Measurements from ENCODE around the gene RNF40. TPM values are rescaled to one million over a fixed set of nuclear protein-coding genes. Genes with fewer than 3 reads are reported as not detected.

The RNF40 gene
- 10 to 100 TPM; 63.2 to 68.1 TPM for total RNA-seq

DNA sequence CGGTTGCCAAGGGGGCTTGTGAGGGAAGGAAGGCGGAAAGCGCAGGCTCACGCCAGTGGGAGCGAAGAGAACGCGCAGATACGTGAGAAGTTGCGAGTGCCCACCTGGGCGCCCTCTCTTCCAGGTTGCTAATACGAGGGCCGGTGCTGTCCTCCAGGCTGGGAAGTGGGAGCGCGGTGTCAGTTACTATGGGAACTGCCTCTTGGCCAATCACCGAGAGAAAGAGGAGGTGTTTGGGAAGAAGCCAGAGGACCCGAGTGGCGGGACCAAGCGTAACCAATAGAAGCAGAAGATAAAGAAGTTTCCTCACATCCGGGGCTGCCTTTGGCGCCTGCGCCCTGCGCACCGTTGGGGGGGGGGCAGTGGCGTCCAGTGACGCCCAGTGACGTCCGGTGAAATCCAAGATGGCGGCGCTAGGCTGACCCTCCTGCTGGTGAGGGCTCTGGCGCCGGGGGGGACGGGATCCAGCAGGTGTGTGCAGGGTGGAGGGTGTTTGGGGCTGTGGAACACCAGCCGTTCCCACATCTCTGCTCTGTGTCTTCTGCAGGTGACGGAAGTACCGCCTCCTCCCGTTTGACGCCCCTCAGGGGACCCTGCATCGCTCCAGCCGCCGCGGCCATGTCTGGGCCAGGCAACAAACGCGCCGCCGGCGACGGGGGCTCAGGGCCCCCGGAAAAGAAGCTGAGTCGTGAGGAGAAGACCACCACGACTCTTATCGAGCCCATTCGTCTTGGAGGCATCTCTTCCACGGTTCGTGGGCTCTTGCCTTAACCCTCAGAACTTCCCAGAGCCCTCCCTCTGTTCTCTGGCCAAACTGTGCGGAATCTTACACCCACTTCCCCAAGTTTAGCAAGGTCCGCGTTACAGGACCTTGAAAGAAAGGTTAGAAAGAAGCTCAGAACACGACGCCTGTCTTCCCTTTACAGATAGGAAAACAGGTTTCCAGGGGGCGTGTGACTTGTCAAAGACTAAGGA lies at the start of gene RNF40, which contains the start of gene CFAP119:
RNF40 (plus strand) TSS at position 395 of the 975 bp plus-strand sequence; CDS start at position 619, 224 bp downstream.
CFAP119 (minus strand) TSS at position 135 of the 975 bp plus-strand sequence. CDS start 314 bp downstream, outside the sequence.
- CTCF ChIA-PET, result interaction anchor here (1.6 to 2.8 kb wide), 3 partner anchors 52 to 82 kb away, joined by 5 to 10 read pairs (median 7); no protein-coding TSS in a partner anchor
- H3K9me3 Mint-ChIP-seq, result no peaks in the 10 kb centered on the region
- H3K27ac Mint-ChIP-seq, result peak within 1 kb of the TSS; percentile 82
- intact Hi-C loops (cut with micrococcal nuclease), result loop anchor here (10.0 kb wide), 1 partner anchor 47 kb away; no protein-coding TSS in a partner anchor
- TF ChIP-seq, protein P1, sequence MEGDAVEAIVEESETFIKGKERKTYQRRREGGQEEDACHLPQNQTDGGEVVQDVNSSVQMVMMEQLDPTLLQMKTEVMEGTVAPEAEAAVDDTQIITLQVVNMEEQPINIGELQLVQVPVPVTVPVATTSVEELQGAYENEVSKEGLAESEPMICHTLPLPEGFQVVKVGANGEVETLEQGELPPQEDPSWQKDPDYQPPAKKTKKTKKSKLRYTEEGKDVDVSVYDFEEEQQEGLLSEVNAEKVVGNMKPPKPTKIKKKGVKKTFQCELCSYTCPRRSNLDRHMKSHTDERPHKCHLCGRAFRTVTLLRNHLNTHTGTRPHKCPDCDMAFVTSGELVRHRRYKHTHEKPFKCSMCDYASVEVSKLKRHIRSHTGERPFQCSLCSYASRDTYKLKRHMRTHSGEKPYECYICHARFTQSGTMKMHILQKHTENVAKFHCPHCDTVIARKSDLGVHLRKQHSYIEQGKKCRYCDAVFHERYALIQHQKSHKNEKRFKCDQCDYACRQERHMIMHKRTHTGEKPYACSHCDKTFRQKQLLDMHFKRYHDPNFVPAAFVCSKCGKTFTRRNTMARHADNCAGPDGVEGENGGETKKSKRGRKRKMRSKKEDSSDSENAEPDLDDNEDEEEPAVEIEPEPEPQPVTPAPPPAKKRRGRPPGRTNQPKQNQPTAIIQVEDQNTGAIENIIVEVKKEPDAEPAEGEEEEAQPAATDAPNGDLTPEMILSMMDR (IDR thresholded peaks at IDR 0.05), result no peak
- ATAC-seq (peak; percentile 97), DNase-seq (peak; percentile 97)
- POLR2A ChIA-PET, result interaction anchor here (0.6 to 4.5 kb wide), 4 partner anchors 9 to 180 kb away, joined by 3 to 23 read pairs (median 4); no protein-coding TSS in a partner anchor
- peaks cover 31% of the 10 kb centered on the region for H3K36me3 Mint-ChIP-seq (ENCODE audit: low read depth)
- peaks cover 24% of the 10 kb centered on the region for H3K4me1 Mint-ChIP-seq (ENCODE audit: low read depth)
- H3K27me3 Mint-ChIP-seq, result no peaks in the 10 kb centered on the region
- peak within 1 kb of the TSS; percentile 93 for H3K4me3 Mint-ChIP-seq

- ATAC-seq (peak; percentile 98), DNase-seq (peak; percentile 68)
- ChIA-PET CTCF (interaction anchor here (0.7 to 2.5 kb wide), 4 partner anchors 9 to 100 kb away, joined by 3 to 6 read pairs (median 3); no protein-coding TSS in a partner anchor), POLR2A (interaction anchor here (1.0 to 1.8 kb wide), 5 partner anchors 13 to 89 kb away, joined by 3 to 5 read pairs (median 4); partner anchors contain the start of genes PHKG2 and ZNF629)
- peak overlapping the region; percentile 89 for H3K27ac Mint-ChIP-seq
- no peaks in the 10 kb centered on the region for H3K9me3 Mint-ChIP-seq
- peaks cover 65% of the 10 kb centered on the region for H3K36me3 Mint-ChIP-seq (ENCODE audit: low read depth)
- TF ChIP-seq, protein P1 (IDR thresholded peaks at IDR 0.05), result no peak
- H3K4me3 Mint-ChIP-seq, result no peak overlapping the region
- no peaks in the 10 kb centered on the region for H3K27me3 Mint-ChIP-seq
- peaks cover 29% of the 10 kb centered on the region for H3K4me1 Mint-ChIP-seq (ENCODE audit: low read depth)
- intact Hi-C loops (cut with micrococcal nuclease), result loop anchor here (10.0 kb wide), 1 partner anchor 49 kb away; the partner anchor contains the start of genes CFAP119 and RNF40
Observed at GRCh38 chr16:30715750-30716445, 46.2 kb upstream of the RNF40 start.

GRCh38 chr16:30720086-30720485 lies 42.0 kb upstream of the RNF40 start:
- H3K4me1 Mint-ChIP-seq (ENCODE audit: low read depth), result peaks cover 16% of the 10 kb centered on the region
- no peaks in the 10 kb centered on the region for H3K9me3 Mint-ChIP-seq
- intact Hi-C loops (cut with micrococcal nuclease), result no loop called here
- no peak overlapping the region for H3K27ac Mint-ChIP-seq
- ATAC-seq (no peak), DNase-seq (no peak)
- POLR2A ChIA-PET, result interaction anchor here (5.0 kb wide), 1 partner anchor 11 kb away, joined by 30 read pairs; no protein-coding TSS in a partner anchor
- TF ChIP-seq, protein P1 (IDR thresholded peaks at IDR 0.05), result no peak
- H3K27me3 Mint-ChIP-seq, result no peaks in the 10 kb centered on the region
- no peak overlapping the region for H3K4me3 Mint-ChIP-seq
- H3K36me3 Mint-ChIP-seq (ENCODE audit: low read depth), result peaks cover 71% of the 10 kb centered on the region
- CTCF ChIA-PET, result interaction anchor here (0.6 kb wide), 1 partner anchor 9 kb away, joined by 3 read pairs; no protein-coding TSS in a partner anchor

DNA sequence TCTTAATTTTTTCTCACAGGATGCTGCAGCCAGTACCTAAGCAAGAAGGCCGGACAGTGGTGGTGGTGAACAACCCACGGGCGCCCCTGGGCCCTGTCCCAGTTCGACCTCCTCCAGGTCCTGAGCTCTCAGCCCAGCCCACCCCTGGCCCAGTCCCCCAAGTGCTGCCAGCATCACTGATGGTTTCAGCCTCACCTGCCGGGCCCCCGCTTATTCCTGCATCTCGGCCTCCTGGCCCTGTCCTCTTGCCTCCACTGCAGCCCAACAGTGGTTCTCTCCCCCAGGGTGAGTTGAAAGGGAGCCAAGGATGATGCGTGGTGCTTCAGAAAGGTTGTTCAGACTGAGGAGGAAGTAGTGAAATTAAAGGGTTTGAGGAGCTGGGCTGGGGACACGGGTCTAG lies 41.4 kb upstream of the RNF40 start:
- POLR2A ChIA-PET, result interaction anchor here (2.0 to 5.0 kb wide), 3 partner anchors 11 to 19 kb away, joined by 5 to 30 read pairs (median 9); no protein-coding TSS in a partner anchor
- H3K27ac Mint-ChIP-seq, result no peak overlapping the region
- DNase-seq, result no peak
- no peaks in the 10 kb centered on the region for H3K9me3 Mint-ChIP-seq
- no peaks in the 10 kb centered on the region for H3K27me3 Mint-ChIP-seq
- ATAC-seq, result no peak
- H3K36me3 Mint-ChIP-seq (ENCODE audit: low read depth), result peaks cover 73% of the 10 kb centered on the region
- intact Hi-C loops (cut with micrococcal nuclease), result no loop called here
- H3K4me3 Mint-ChIP-seq, result no peak overlapping the region
- CTCF ChIA-PET, result no interaction called here
- TF ChIP-seq, protein P1 (IDR thresholded peaks at IDR 0.05), result no peak
- peaks cover 13% of the 10 kb centered on the region for H3K4me1 Mint-ChIP-seq (ENCODE audit: low read depth)
